Head of caudate nucleus (tissue), 42 donors: ENCODE measurements around the gene KRT82.
"Not testable (repeated sequence)": the region's sequence is repeated elsewhere in the genome, so short reads cannot be mapped to it uniquely, and the experiment has no call there.

Experiments
- DNase-seq, 42 donors: peaks; one replicate each; pipeline versions ENCODE4 v3.0.0 to v3.0.0-alpha.2; 2020 to 2021; ENCODE audit warnings: mixed read lengths in 7 of 42
- intact Hi-C: fragments of 100-400 bp; cut with DNase I; formaldehyde crosslinking; loops from one replicate; pipeline ENCODE4 v1.15.0; 2022

The KRT82 gene

GRCh38 chr12:52415870-52416750 lies 10.0 kb upstream of the KRT82 start:
- intact Hi-C loops, result no loop called here
- DNase-seq, result no peak

- intact Hi-C loops, result no loop called here
- no peak for DNase-seq
Observed at GRCh38 chr12:52414936-52415335, 8.8 kb upstream of the KRT82 start.

- intact Hi-C loops, result no loop called here
- DNase-seq, result peak in 3 of 42 donors; percentile 15 to 47 (median 35)
Observed at GRCh38 chr12:52413782-52414345, 7.7 kb upstream of the KRT82 start.

- intact Hi-C loops, result no loop called here
- DNase-seq, result no peak
Observed at GRCh38 chr12:52413202-52413601, 7.1 kb upstream of the KRT82 start.

- no peak for DNase-seq
- intact Hi-C loops, result no loop called here
Observed at GRCh38 chr12:52411815-52412214, 5.7 kb upstream of the KRT82 start.

GRCh38 chr12:52410589-52411248 lies 4.6 kb upstream of the KRT82 start:
- intact Hi-C loops, DNase-seq: not testable (repeated sequence)

- intact Hi-C loops, result no loop called here
Observed at GRCh38 chr12:52407918-52408317, 1.8 kb upstream of the KRT82 start.

GRCh38 chr12:52404951-52405350 lies 1.2 kb downstream of the KRT82 start:
- intact Hi-C loops, result no loop called here

More at GRCh38 chr12:52407918-52408317, 1.8 kb upstream of the KRT82 start:
- no peak for DNase-seq

GRCh38 chr12:52403561-52403960 lies 2.6 kb downstream of the KRT82 start:
- intact Hi-C loops, result no loop called here
- no peak for DNase-seq

More at GRCh38 chr12:52404951-52405350, 1.2 kb downstream of the KRT82 start:
- DNase-seq, result no peak

GRCh38 chr12:52402873-52403540 lies 3.1 kb downstream of the KRT82 start:
- DNase-seq, result no peak
- intact Hi-C loops, result no loop called here

- no peak for DNase-seq
- intact Hi-C loops, result no loop called here
Observed at GRCh38 chr12:52402377-52402776, 3.8 kb downstream of the KRT82 start.

GRCh38 chr12:52401926-52402325 lies 4.2 kb downstream of the KRT82 start:
- intact Hi-C loops, result no loop called here
- no peak for DNase-seq

GRCh38 chr12:52401526-52401925 lies 4.6 kb downstream of the KRT82 start:
- intact Hi-C loops, result no loop called here
- no peak for DNase-seq

- no peak for DNase-seq
- intact Hi-C loops, result no loop called here
Observed at GRCh38 chr12:52400906-52401305, 5.2 kb downstream of the KRT82 start.

- intact Hi-C loops, result no loop called here
- DNase-seq, result no peak
Observed at GRCh38 chr12:52399756-52400155, 6.4 kb downstream of the KRT82 start.

- DNase-seq, result no peak
- intact Hi-C loops, result no loop called here
Observed at GRCh38 chr12:52398176-52398575, 8.0 kb downstream of the KRT82 start.

- intact Hi-C loops, result no loop called here
- no peak for DNase-seq
Observed at GRCh38 chr12:52396656-52397055, 9.5 kb downstream of the KRT82 start.

GRCh38 chr12:52395761-52396434 lies 10.2 kb downstream of the KRT82 start:
- no peak for DNase-seq
- intact Hi-C loops, result no loop called here

GRCh38 chr12:52394836-52395405 lies 11.2 kb downstream of the KRT82 start:
- DNase-seq, result no peak
- intact Hi-C loops, result no loop called here
